Measurements from ENCODE around the gene CARD8. TPM values are rescaled to one million over a fixed set of nuclear protein-coding genes. Genes with fewer than 3 reads are reported as not detected.

CARD8 gene
- total and polyA plus RNA-seq, 10 of the 15 experiments (the other 5 are each of a cell fraction or from before 2014, with no cell fraction given) = 39.8 to 69.8 (median 46.1) TPM

DNA sequence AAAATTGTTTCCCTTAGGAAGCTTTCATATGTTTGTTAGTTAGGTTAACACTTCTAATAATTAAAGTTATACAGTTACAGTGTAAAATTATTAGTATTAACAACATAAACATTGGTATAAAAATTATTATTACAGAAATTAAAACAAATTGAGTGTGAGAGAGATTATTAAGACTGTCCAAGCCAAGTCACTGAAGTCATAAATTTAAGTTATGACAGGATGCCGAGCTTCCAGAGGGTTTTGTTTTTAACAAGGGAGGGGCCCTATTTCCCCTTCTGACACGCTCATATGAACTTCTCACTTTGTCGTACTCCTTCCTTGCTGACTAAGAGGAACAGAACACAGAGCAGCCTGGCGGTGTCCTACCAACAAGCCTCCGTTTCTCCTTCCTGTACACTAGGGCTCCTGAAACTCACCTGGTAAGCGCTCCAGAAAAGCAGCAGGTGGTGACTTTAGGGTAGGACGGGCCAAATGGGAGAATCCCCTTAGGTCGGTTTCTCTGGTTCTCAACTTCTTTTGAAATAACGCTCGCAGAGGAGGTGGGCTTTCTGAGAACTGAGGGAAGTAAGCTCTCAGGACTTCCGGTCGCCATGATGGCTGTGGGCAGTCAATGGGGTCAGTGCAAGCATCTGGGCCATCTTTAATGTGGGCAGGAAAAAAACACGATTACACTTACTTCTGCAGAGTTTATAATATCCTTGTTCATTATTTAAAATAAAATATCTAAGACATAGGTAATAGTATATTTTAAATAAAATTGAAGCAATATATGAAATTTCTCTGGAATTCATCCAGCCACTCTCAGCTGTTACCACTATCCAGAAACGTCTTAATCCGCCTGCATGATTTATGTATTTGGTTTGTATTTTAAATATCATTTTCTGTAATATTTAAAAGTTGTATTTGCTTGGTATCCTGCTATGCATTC is at the start of gene CARD8 (continued):
- TF ChIP-seq, protein P1, sequence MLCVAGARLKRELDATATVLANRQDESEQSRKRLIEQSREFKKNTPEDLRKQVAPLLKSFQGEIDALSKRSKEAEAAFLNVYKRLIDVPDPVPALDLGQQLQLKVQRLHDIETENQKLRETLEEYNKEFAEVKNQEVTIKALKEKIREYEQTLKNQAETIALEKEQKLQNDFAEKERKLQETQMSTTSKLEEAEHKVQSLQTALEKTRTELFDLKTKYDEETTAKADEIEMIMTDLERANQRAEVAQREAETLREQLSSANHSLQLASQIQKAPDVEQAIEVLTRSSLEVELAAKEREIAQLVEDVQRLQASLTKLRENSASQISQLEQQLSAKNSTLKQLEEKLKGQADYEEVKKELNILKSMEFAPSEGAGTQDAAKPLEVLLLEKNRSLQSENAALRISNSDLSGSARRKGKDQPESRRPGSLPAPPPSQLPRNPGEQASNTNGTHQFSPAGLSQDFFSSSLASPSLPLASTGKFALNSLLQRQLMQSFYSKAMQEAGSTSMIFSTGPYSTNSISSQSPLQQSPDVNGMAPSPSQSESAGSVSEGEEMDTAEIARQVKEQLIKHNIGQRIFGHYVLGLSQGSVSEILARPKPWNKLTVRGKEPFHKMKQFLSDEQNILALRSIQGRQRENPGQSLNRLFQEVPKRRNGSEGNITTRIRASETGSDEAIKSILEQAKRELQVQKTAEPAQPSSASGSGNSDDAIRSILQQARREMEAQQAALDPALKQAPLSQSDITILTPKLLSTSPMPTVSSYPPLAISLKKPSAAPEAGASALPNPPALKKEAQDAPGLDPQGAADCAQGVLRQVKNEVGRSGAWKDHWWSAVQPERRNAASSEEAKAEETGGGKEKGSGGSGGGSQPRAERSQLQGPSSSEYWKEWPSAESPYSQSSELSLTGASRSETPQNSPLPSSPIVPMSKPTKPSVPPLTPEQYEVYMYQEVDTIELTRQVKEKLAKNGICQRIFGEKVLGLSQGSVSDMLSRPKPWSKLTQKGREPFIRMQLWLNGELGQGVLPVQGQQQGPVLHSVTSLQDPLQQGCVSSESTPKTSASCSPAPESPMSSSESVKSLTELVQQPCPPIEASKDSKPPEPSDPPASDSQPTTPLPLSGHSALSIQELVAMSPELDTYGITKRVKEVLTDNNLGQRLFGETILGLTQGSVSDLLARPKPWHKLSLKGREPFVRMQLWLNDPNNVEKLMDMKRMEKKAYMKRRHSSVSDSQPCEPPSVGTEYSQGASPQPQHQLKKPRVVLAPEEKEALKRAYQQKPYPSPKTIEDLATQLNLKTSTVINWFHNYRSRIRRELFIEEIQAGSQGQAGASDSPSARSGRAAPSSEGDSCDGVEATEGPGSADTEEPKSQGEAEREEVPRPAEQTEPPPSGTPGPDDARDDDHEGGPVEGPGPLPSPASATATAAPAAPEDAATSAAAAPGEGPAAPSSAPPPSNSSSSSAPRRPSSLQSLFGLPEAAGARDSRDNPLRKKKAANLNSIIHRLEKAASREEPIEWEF (IDR thresholded peaks at IDR 0.05; ENCODE audit: insufficient replicate concordance, low read depth, low read length) = no peak
- TF ChIP-seq LARP7 (IDR thresholded peaks at IDR 0.05) (no peak), MTA2 (IDR thresholded peaks at IDR 0.05; ENCODE audit: low read depth) (0 out of 2 replicates have a peak, but pooled peaks have one; percentile 47), ZNF24 (IDR thresholded peaks at IDR 0.05) (no peak), RFX5 (IDR thresholded peaks at IDR 0.05; ENCODE audit: low read depth, low read length) (no peak), ZSCAN29 (IDR thresholded peaks at IDR 0.05) (no peak), FOXK2 (IDR thresholded peaks at IDR 0.05) (no peak), KAT2A (conservative IDR thresholded peaks at IDR 0.05; ENCODE audit: control insufficient read depth, low read depth, low read length) (no peak), SMC3 (IDR thresholded peaks at IDR 0.05; ENCODE audit: borderline replicate concordance, low read length) (no peak), CHD1 (IDR thresholded peaks at IDR 0.05; ENCODE audit: low read depth, low read length) (no peak), CHD4 (IDR thresholded peaks at IDR 0.05) (no peak), MXI1 (IDR thresholded peaks at IDR 0.05; ENCODE audit: low read depth, low read length) (peak; percentile 60; the same call in 1 of the 2 replicates), POU2F2 (IDR thresholded peaks at IDR 0.05; ENCODE audit: borderline replicate concordance, low read depth, low read length) (peak; percentile 78; the same call in 2 of the 3 replicates), STAT3 (IDR thresholded peaks at IDR 0.05; ENCODE audit: low read depth, low read length) (no peak), NBN (IDR thresholded peaks at IDR 0.05) (peak; percentile 88), CREM (IDR thresholded peaks at IDR 0.05; ENCODE audit: low read depth) (peak; percentile 58), NRF1 (conservative IDR thresholded peaks at IDR 0.05; ENCODE audit: low read depth, low read length) (no peak)
- TF ChIP-seq, protein P2, sequence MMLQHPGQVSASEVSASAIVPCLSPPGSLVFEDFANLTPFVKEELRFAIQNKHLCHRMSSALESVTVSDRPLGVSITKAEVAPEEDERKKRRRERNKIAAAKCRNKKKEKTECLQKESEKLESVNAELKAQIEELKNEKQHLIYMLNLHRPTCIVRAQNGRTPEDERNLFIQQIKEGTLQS (IDR thresholded peaks at IDR 0.05; ENCODE audit: borderline replicate concordance, extremely low read depth, low read depth, low read length) = no peak
- TF ChIP-seq, protein P3, sequence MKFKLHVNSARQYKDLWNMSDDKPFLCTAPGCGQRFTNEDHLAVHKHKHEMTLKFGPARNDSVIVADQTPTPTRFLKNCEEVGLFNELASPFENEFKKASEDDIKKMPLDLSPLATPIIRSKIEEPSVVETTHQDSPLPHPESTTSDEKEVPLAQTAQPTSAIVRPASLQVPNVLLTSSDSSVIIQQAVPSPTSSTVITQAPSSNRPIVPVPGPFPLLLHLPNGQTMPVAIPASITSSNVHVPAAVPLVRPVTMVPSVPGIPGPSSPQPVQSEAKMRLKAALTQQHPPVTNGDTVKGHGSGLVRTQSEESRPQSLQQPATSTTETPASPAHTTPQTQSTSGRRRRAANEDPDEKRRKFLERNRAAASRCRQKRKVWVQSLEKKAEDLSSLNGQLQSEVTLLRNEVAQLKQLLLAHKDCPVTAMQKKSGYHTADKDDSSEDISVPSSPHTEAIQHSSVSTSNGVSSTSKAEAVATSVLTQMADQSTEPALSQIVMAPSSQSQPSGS (IDR thresholded peaks at IDR 0.05; ENCODE audit: low read length) = 0 out of 2 replicates have a peak, but pooled peaks have one; percentile 50
- TF ChIP-seq, protein P4, sequence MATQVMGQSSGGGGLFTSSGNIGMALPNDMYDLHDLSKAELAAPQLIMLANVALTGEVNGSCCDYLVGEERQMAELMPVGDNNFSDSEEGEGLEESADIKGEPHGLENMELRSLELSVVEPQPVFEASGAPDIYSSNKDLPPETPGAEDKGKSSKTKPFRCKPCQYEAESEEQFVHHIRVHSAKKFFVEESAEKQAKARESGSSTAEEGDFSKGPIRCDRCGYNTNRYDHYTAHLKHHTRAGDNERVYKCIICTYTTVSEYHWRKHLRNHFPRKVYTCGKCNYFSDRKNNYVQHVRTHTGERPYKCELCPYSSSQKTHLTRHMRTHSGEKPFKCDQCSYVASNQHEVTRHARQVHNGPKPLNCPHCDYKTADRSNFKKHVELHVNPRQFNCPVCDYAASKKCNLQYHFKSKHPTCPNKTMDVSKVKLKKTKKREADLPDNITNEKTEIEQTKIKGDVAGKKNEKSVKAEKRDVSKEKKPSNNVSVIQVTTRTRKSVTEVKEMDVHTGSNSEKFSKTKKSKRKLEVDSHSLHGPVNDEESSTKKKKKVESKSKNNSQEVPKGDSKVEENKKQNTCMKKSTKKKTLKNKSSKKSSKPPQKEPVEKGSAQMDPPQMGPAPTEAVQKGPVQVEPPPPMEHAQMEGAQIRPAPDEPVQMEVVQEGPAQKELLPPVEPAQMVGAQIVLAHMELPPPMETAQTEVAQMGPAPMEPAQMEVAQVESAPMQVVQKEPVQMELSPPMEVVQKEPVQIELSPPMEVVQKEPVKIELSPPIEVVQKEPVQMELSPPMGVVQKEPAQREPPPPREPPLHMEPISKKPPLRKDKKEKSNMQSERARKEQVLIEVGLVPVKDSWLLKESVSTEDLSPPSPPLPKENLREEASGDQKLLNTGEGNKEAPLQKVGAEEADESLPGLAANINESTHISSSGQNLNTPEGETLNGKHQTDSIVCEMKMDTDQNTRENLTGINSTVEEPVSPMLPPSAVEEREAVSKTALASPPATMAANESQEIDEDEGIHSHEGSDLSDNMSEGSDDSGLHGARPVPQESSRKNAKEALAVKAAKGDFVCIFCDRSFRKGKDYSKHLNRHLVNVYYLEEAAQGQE (IDR thresholded peaks at IDR 0.05; ENCODE audit: low read depth, low read length) = no peak

All from GM12878 (cell line).